22Rv1 (cell line): ENCODE data around the gene HHLA2.
"Not testable (repeated sequence)": the region's sequence is repeated elsewhere in the genome, so short reads cannot be mapped to it uniquely, and the experiment has no call there.

Experiments used
- CTCF ChIP-seq: fragments of 450-650 bp; IDR thresholded peaks from 2 replicates; pipeline ENCODE4 v1.5.1; 2017; ENCODE audit warnings: mild to moderate bottlenecking
- ZFX ChIP-seq: fragments of 450-650 bp; IDR thresholded peaks from 2 replicates; pipeline ENCODE4 v1.6.1; 2017; ENCODE audit warnings: antibody characterized with exemption, borderline replicate concordance

- not testable (repeated sequence) for TF ChIP-seq CTCF, ZFX
These were observed 31.6 kb upstream of the HHLA2 start for GRCh38 chr3:108264534-108265298.
